Type B pancreatic cell (in vitro differentiated cells): ENCODE results near the gene ATG12. TPM values are rescaled to one million over a fixed set of nuclear protein-coding genes. Genes with fewer than 3 reads are reported as not detected.
"Not testable (repeated sequence)": the region's sequence is repeated elsewhere in the genome, so short reads cannot be mapped to it uniquely, and the experiment has no call there.

Experiments
- DNase-seq: peaks from one replicate; pipeline ENCODE4 v3.0.0; 2021; ENCODE audit warnings: mixed read lengths; ENCODE audit not compliant: unreplicated experiment; ENCODE audit errors: extremely low spot score
- H3K27ac Mint-ChIP-seq: 2 replicates; pipeline ENCODE4 v1.8.0; 2021; ENCODE audit warnings: mild to moderate bottlenecking, mixed read lengths
- H3K27me3 Mint-ChIP-seq: 2 replicates; pipeline ENCODE4 v1.8.0; 2021; ENCODE audit warnings: mixed read lengths
- H3K36me3 Mint-ChIP-seq: 2 replicates; pipeline ENCODE4 v1.8.0; 2021; ENCODE audit warnings: mixed read lengths
- H3K4me1 Mint-ChIP-seq: one replicate; pipeline ENCODE4 v1.8.0; 2021; ENCODE audit warnings: mixed read lengths; ENCODE audit not compliant: unreplicated experiment
- H3K4me3 Mint-ChIP-seq: 2 replicates; pipeline ENCODE4 v1.8.0; 2021; ENCODE audit warnings: mild to moderate bottlenecking, mixed read lengths
- H3K9me3 Mint-ChIP-seq: 2 replicates; pipeline ENCODE4 v1.8.0; 2021; ENCODE audit warnings: mixed read lengths
- CTCF ChIP-seq: fragments of 200-600 bp; sonication (generic); conservative IDR thresholded peaks from 2 replicates; pipeline ENCODE4 v1.5.0; 2021; ENCODE audit warnings: antibody characterized with exemption, mild to moderate bottlenecking
- total RNA-seq: library from RNA; stranded (reverse); gene quantifications from 2 replicates; pipeline ENCODE4 v1.2.1, GENCODE V29; 2021; ENCODE audit warnings: low replicate concordance

The ATG12 gene
- total RNA-seq, 1 donor from 2014 or later = 45.9 TPM

- TF ChIP-seq CTCF = no peak
- peaks cover 26% of the 10 kb centered on the region for H3K27me3 Mint-ChIP-seq
- H3K27ac Mint-ChIP-seq = no peak overlapping the region
- peaks cover 26% of the 10 kb centered on the region for H3K36me3 Mint-ChIP-seq
- H3K4me3 Mint-ChIP-seq = no peak overlapping the region
- no peak for DNase-seq
- H3K4me1 Mint-ChIP-seq = peaks cover 19% of the 10 kb centered on the region
- peaks cover 4% of the 10 kb centered on the region for H3K9me3 Mint-ChIP-seq
Measured at GRCh38 chr5:115811406-115811805, 30.0 kb downstream of the ATG12 start.

GRCh38 chr5:115810761-115811160, 30.6 kb downstream of the ATG12 start:
- Mint-ChIP-seq H3K9me3 (peaks cover 4% of the 10 kb centered on the region), H3K4me3 (no peak overlapping the region), H3K27me3 (peaks cover 23% of the 10 kb centered on the region), H3K36me3 (peaks cover 26% of the 10 kb centered on the region), H3K27ac (no peak overlapping the region), H3K4me1 (peaks cover 19% of the 10 kb centered on the region)
- no peak for DNase-seq
- no peak for TF ChIP-seq CTCF

- no peak for TF ChIP-seq CTCF
- peaks cover 13% of the 10 kb centered on the region for H3K4me1 Mint-ChIP-seq
- H3K27ac Mint-ChIP-seq = no peak overlapping the region
- H3K4me3 Mint-ChIP-seq = no peak overlapping the region
- H3K9me3 Mint-ChIP-seq = peaks cover 4% of the 10 kb centered on the region
- no peak for DNase-seq
- H3K36me3 Mint-ChIP-seq = peaks cover 27% of the 10 kb centered on the region
- H3K27me3 Mint-ChIP-seq = peaks cover 15% of the 10 kb centered on the region
Measured at GRCh38 chr5:115809946-115810345, 31.4 kb downstream of the ATG12 start.

GRCh38 chr5:115808066-115808465, 33.3 kb downstream of the ATG12 start:
- DNase-seq, H3K9me3 Mint-ChIP-seq, H3K4me1 Mint-ChIP-seq, H3K4me3 Mint-ChIP-seq, H3K27me3 Mint-ChIP-seq, H3K27ac Mint-ChIP-seq: not testable (repeated sequence)
- H3K36me3 Mint-ChIP-seq = peaks cover 16% of the 10 kb centered on the region

GRCh38 chr5:115807654-115808052, 33.7 kb downstream of the ATG12 start:
- H3K27ac Mint-ChIP-seq = peak overlapping the region; percentile 58

More at GRCh38 chr5:115807654-115808052, 33.7 kb downstream of the ATG12 start:
- H3K36me3 Mint-ChIP-seq = peaks cover 15% of the 10 kb centered on the region
- H3K27me3 Mint-ChIP-seq = no peaks in the 10 kb centered on the region
- H3K4me3 Mint-ChIP-seq = no peak overlapping the region
- no peak for TF ChIP-seq CTCF
- DNase-seq = no peak
- peaks cover 4% of the 10 kb centered on the region for H3K9me3 Mint-ChIP-seq
- H3K4me1 Mint-ChIP-seq = no peaks in the 10 kb centered on the region
